HL-60/S4 treated with phorbol 12-myristate 13-acetate at 8.2 ng/mL for 4 days and 3 days (cell line): ENCODE data around the gene MUC6.

Source experiments
- in situ Hi-C: fragments of 300-500 bp; cut with MboI; formaldehyde crosslinking; loops from 2 replicates; pipeline ENCODE4 v1.15.0; 2022; ENCODE audit warnings: low sequenced_read_pairs

MUC6 gene, protein sequence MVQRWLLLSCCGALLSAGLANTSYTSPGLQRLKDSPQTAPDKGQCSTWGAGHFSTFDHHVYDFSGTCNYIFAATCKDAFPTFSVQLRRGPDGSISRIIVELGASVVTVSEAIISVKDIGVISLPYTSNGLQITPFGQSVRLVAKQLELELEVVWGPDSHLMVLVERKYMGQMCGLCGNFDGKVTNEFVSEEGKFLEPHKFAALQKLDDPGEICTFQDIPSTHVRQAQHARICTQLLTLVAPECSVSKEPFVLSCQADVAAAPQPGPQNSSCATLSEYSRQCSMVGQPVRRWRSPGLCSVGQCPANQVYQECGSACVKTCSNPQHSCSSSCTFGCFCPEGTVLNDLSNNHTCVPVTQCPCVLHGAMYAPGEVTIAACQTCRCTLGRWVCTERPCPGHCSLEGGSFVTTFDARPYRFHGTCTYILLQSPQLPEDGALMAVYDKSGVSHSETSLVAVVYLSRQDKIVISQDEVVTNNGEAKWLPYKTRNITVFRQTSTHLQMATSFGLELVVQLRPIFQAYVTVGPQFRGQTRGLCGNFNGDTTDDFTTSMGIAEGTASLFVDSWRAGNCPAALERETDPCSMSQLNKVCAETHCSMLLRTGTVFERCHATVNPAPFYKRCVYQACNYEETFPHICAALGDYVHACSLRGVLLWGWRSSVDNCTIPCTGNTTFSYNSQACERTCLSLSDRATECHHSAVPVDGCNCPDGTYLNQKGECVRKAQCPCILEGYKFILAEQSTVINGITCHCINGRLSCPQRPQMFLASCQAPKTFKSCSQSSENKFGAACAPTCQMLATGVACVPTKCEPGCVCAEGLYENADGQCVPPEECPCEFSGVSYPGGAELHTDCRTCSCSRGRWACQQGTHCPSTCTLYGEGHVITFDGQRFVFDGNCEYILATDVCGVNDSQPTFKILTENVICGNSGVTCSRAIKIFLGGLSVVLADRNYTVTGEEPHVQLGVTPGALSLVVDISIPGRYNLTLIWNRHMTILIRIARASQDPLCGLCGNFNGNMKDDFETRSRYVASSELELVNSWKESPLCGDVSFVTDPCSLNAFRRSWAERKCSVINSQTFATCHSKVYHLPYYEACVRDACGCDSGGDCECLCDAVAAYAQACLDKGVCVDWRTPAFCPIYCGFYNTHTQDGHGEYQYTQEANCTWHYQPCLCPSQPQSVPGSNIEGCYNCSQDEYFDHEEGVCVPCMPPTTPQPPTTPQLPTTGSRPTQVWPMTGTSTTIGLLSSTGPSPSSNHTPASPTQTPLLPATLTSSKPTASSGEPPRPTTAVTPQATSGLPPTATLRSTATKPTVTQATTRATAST (N-terminal part only)

DNA sequence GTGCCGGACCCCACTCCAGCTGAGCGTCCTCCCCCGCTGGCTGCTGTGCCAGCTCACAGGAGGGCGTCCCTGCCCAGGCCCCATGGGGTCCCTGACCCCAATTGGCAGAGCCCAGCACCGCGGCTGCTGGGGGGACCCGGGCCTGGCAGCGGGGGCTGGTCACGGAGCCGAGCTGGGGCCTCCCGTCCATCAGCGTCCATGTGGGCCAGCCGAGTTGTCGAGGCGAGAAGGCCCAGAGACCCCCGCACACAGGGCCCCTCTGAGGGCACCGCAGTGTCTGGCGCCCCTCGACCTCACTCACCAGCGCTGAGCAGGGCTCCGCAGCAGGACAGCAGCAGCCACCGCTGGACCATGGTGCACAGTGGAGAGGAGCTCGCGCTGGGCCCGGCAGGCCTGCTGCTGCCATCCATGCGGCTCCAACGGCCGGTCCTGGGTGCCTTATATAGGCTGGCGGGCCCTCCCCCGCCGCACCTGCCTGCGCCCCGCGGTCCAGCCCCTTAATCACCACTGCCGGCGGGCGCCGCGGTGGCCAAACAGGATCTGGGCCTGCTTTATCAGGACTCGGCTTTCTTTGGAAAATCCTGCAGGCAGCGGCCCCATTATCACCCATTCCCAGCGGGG lies at the start of gene MUC6:
Gene MUC6 (minus strand): TSS at position 416 of the 621 bp plus-strand sequence. CDS start 63 bp downstream, at position 353.
- in situ Hi-C loops: no loop called here

DNA sequence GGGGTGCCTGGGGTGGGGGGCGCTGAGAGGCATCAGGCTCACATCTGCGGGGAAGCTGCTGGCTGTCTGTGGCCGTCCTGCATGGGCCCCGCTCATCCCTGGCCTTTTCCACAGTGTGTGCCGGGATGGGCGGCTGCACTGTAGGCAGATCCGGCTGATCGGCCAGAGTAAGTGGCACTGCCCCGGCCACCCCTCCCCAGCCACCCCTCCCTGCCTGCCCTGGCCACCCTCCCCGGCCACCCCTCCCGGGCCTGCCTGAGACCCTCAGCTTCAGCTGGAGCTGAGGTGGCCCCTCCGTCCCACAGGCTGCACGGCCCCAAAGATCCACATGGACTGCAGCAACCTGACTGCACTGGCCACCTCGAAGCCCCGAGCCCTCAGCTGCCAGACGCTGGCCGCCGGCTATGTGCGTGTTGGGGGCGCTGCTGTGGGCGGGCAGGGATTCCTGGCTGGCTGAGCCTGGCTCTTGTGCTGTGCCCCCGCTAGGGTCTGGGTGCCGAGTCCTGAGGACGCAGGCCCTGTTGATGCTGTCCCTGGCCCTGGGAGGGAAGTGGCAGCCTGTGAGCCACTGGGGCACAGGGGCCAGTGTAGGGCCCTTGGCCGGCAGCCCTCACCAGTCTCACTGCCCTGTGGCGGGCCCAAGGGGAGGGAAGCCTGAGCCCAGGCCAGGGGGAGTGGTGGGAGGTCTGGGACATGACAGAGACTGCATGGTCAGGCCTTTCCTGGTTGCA lies 49.1 kb upstream of the MUC6 start:
- in situ Hi-C loops: no loop called here

DNA sequence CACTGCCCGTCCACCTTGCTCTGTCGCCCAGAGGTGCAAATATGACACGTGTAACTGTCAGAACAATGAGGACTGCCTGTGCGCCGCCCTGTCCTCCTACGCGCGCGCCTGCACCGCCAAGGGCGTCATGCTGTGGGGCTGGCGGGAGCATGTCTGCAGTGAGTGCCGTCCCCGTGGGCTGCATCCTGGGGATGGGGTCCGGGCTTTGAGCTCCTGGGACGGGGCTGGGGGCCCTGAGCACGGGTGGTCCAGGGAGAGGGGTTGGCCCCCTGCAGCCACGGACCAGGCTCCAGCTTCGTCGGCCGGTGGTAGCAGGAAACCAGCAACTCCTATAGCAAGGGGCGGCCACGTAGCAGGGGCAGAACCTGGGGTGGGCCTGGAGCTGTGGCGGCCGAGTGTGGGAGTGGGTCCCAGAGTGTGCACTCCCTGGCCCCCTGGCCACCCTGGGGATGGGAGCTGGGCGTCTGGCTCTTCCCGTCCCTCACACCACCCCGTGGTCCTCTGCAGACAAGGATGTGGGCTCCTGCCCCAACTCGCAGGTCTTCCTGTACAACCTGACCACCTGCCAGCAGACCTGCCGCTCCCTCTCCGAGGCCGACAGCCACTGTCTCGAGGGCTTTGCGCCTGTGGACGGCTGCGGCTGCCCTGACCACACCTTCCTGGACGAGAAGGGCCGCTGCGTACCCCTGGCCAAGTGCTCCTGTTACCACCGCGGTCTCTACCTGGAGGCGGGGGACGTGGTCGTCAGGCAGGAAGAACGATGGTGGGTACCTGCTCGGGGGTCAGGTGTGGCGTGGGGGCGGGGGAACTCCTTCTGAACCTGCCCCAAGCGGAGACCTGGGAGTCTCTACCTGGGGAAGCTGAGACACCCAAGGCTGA lies 48.3 kb upstream of the MUC6 start:
- in situ Hi-C loops: no loop called here

DNA sequence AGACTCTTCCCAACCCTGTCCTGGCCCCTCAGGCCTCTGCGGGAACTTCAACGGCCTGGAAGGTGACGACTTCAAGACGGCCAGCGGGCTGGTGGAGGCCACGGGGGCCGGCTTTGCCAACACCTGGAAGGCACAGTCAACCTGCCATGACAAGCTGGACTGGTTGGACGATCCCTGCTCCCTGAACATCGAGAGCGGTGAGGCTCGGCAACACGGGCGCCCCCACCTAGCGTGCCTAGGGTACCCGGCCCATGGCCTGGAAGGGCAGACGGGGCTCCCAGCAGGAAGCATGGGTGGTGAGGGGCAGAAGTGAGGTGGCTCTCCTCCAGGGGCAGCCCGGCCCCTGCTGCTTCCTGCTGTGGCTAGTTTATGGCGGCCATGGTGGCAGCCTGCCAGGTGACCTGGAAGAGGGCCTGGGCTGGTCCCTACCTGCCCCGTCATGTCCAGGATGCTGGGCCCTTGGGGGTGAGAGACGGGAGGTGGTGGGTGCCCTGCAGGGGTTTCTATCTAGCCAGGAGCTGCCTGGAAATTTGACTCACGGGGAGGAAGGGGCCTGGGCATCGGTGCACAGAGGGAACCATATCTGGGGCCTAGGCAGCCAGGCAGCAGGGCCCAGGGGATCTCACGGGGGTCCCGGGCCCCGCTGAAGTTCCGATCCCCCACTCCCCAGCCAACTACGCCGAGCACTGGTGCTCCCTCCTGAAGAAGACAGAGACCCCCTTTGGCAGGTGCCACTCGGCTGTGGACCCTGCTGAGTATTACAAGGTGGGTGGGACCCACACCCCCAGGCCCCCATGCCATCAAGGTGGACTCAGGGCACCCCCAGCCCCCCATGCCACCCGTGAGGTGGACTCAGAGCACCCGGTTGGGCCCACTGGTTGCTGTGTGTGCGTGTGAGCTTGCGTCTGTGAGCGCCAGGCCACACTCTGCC lies 47.4 kb upstream of the MUC6 start:
- in situ Hi-C loops: no loop called here

DNA sequence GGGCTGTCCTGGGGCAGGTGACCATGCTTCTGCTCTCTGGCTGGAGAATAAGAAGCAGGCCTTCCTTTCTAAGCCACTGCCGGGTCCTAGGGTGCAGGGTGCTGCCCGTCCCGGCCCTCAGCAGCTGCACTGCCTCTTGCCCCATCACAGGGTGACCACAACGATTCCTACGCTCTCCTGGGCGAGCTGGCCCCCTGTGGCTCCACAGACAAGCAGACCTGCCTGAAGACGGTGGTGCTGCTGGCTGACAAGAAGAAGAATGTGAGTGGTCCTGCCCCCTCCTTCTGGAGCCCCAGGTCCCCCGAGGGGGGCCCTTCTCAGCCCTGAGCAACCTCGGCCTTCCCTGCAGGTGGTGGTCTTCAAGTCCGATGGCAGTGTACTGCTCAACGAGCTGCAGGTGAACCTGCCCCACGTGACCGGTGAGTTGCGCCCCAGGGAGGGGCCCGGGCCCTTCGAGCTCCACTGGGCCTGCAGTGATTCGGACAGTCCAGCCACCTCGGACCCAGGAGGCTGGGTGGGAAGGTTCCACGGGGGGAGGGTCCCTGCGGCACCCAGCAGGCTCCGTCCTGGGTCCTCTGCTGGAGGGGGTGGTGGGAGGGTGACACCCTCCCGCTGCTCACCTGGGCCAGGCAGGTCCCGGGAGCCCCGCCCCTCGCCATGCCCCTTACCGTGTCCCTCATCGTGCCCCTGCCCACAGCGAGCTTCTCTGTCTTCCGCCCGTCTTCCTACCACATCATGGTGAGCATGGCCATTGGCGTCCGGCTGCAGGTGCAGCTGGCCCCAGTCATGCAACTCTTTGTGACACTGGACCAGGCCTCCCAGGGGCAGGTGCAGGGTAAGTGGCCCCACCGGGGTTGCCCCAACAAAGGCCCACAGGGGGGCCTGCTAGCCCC lies 46.5 kb upstream of the MUC6 start:
- in situ Hi-C loops: no loop called here

DNA sequence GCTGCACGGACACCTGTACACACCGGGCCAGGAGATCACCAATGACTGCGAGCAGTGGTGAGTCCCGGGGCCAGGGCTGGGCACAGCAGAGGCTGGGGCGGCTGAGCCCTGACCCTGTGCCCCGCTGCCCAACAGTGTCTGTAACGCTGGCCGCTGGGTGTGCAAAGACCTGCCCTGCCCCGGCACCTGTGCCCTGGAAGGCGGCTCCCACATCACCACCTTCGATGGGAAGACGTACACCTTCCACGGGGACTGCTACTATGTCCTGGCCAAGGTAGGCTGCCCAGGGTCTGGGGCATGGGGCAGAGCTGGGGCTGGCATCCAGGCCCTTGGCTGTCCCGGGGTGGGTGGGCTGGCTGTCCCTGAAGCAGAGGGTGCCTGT lies 45.8 kb upstream of the MUC6 start:
- in situ Hi-C loops: no loop called here

DNA sequence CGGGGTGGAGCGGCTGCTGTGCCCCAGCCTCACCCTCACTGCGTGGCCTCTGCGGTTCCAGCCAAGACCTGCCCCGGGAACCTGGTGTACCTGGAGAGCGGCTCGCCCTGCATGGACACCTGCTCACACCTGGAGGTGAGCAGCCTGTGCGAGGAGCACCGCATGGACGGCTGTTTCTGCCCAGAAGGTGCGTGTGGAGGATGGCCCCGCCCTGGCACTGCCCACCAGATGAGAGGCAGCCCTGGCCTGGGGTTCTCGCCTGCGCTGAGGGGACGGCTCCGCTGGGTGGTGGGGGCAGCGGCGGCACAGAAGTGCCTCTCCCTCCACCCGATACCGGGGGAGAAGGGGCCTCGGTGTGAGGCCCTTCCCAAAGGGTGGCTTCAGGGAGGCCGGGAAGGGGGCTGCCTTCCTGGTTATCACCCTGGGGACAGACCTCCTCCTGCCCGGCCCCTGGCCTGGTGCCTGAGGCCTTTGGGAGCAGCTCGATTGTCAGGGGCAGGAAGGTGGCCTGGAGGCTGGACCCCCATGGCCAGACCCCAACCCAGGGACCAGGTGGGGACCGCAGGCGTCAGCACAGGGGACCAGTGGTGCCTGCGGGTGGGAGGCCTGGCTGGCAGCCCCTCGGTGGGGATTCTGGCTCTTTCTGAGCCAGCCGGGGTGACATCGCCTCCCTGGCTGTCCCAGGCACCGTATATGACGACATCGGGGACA lies 45.2 kb upstream of the MUC6 start:
- in situ Hi-C loops: no loop called here

DNA sequence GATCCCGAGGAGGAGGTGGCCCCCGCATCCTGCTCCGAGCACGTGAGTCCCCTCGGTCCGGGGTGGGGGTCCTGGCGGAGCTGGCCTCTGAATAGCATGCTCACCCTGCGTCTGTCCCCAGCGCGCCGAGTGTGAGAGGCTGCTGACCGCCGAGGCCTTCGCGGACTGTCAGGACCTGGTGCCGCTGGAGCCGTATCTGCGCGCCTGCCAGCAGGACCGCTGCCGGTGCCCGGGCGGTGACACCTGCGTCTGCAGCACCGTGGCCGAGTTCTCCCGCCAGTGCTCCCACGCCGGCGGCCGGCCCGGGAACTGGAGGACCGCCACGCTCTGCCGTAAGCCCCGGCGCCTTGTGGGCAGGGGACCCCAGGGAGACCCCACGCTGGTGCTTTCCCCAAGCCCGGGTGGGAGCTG lies 41.7 kb upstream of the MUC6 start:
- in situ Hi-C loops: no loop called here

DNA sequence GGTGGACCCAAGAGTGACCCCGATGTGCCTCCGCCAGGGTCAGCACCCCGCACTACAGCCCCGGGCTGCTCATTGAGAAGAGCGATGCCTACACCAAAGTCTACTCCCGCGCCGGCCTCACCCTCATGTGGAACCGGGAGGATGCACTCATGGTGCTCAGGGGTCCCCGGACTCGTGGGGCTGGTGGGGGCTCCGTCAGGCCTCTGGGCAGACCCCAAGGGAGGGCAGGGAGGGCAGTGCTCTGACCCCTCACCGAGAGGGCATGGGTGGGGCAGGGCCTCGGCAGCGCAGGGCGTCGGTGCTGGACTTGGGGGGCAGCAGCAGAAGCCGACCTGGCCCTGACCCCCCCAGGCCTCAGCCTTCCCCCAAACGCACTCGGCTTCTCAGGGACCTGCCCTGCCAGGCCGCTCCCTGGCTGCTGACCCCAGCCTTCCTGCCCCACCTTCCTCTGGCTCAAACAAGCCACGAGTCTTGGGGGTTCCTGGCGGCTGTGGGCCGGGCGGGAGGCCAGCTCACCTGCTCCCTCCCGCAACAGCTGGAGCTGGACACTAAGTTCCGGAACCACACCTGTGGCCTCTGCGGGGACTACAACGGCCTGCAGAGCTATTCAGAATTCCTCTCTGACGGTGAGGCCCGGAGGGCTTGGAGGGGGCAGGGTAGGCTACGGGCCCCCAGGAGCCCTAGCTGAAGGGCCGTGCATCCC lies 41.0 kb upstream of the MUC6 start:
- in situ Hi-C loops: no loop called here

DNA sequence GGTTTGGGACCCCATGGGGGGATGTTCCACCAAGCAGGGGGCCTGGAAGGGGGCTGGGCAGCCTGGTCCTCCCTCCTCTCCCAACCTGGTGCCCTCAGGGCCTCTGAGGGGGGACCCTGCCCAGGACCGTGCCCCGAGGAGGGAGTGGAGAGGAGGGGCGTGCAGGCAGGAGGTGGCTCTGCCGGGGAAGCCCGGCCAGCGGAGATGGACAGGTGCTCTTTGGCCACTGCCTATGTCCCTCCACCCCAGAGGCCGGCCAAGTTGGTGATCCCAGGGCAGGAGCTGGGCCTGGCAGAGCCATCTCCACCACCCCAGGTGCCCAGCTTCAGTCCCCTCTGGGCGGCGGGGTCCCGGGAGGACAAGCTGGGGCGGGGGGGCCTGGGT lies 40.5 kb upstream of the MUC6 start:
- in situ Hi-C loops: no loop called here

DNA sequence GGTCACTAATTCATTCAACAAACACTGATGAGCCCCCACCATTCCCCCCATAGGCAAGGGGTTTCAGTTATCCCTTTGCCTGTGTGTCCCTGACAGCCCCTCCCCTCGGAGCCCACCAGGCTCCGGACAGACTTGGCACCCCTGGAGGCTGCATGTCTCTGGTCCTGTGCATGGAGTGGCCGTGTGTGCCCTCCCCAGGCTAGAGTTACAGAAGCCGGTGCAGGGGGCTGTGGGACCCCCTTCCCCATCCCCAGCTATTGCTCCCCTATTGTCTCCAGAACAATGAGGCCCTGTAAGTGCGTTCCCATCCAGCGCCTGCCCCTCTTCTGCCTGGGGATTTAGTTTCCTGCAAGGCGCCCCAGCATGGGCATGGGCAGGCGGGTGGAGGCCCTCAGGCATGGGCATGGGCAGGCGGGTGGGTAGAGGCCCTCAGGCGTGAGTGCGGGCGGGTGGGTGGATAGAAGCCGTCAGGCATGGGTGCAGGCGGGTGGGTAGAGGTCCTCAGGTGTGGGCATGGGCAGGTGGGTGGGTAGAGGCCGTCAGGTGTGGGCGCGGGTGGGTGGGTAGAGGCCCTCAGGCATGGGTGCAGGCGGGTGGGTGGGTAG lies 39.6 kb upstream of the MUC6 start:
- in situ Hi-C loops: no loop called here

DNA sequence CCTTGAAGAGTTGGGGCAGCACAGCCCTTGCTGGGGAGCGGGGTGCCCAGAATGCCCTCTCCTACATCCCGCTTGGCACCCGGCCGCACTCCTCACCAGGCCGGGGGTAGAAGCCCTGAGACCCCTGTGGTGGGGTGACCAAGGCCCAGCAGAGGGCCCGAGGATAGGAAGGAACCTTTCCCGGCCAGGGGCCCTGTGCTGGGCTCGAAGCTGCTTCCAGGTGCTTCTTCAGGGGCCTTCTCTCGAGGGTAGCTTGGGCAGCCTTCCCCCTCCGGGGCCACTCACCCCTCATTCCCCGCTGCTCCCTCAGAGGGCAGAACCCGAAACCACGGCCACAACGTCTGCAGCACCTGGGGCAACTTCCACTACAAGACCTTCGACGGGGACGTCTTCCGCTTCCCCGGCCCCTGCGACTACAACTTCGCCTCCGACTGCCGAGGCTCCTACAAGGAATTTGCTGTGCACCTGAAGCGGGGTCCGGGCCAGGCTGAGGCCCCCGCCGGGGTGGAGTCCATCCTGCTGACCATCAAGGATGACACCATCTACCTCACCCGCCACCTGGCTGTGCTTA lies 38.9 kb upstream of the MUC6 start:
- in situ Hi-C loops: no loop called here

DNA sequence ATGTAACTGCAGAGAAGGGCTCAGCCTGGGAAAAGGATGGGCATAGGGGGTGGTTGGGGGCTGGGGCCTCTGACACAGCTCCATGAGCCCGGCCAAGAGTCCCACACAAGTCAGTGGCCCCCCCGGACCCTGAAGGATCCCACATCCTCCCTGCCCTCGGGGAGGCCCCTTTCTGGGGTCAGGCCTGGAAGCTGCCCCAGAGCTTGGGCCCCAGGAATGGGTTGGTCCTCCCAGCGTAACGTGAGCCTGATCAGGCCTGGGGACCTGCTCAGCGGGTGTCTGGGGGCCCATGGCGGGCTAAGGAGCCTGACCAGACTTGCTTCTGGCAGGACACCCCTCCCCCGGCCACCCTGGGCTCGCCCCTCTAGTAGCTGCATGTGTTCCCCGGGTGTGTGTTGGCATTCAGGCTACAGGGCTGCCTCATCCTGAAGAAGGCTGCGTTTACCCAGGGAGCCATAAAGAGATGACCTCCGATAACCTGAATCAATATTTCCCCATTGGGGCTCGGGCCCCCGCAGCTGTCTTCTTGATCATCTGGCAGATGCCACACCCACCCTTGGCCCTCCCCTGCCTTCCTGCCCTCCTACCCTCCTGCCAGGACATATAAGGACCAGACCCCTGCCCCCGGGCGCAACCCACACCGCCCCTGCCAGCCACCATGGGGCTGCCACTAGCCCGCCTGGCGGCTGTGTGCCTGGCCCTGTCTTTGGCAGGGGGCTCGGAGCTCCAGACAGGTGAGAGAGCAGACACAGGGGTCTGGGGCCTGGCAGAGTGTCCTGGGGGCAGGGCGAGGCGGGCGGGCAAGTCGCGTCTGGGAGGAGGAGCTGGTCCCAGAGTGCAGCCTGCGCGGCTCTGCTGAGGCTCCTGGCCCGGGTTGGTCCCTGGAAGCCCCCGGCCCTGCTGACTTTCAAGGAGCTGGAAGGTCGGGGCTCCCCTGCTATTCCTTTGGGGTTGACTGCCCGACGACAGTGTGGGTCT lies 38.0 kb upstream of the MUC6 start, which contains the start of gene MUC2:
Gene MUC2 (plus strand): TSS at position 631 of the 978 bp plus-strand sequence.
- in situ Hi-C loops: no loop called here

DNA sequence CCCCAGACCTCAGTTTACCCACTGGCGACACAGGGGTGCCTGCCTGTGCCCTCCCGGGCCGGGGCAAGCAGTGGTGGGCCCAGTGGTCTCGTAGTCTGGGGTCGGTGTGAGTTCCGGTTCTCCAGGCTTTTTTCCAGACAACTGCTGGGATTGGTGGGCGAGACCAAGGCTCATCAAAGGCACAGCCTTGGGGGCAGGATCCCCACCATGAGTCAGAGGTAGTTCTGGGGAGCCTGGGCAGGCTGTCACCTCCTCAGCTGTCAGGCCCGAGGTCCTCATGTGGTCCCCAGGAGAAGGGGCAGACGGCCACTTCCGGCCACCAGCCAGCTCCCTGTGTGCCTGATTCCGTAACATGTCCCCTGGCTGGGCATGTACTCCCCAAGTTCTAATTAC lies 37.3 kb upstream of the MUC6 start:
- in situ Hi-C loops: no loop called here
